H1 (cell line): ENCODE measurements around the gene MIER3. TPM values are rescaled to one million over a fixed set of nuclear protein-coding genes. Genes with fewer than 3 reads are reported as not detected.

ENCODE experiments used
- EZH2 ChIP-seq: fragments of 200-600 bp; sonication (generic); IDR thresholded peaks from 2 replicates; pipeline ENCODE4 v1.7.1; 2012; ENCODE audit warnings: low read depth, mild to moderate bottlenecking, moderate library complexity, low read length, inconsistent platforms; ENCODE audit not compliant: severe bottlenecking
- KDM5A ChIP-seq: fragments of 200-600 bp; IDR thresholded peaks from 2 replicates; pipeline ENCODE4 v1.7.1; 2012; ENCODE audit warnings: mild to moderate bottlenecking, low read length, inconsistent platforms, mixed read lengths
- RFX5 ChIP-seq: IDR thresholded peaks from 2 replicates; pipeline ENCODE4 v1.6.1; 2011; ENCODE audit warnings: low read depth, low read length, improper control_type of control experiment, borderline replicate concordance
- SRF ChIP-seq: IDR thresholded peaks from 2 replicates; pipeline ENCODE4 v1.6.1; 2011; ENCODE audit warnings: mild to moderate bottlenecking, low read depth, low read length, moderate library complexity
- polyA plus RNA-seq, 7 experiments: library from polyadenylated mRNA; depleted of rRNA in 3 of 7; stranded (reverse) in 5 of 7; unstranded in 2 of 7; fragments of >200 nt in 5 of 7; fragments of 200-250 nt in 2 of 7; gene quantifications; 1 replicate in 5 of 7; 2 replicates in 1 of 7; 4 replicates in 1 of 7; pipeline versions ENCODE4 v1.2.1 to v1.2.3, GENCODE V29; 2011 to 2013; ENCODE audit warnings: missing spikeins in 2 of 7, mixed read lengths in 2 of 7
- total RNA-seq: library from RNA; stranded (reverse); fragmentation: NEBNext Ultra II Directional; extraction: Animal tissue kit (Norgen Biotek cat#: 25700); gene quantifications from 2 replicates; pipeline ENCODE4 v1.2.1, GENCODE V29; 2021

MIER3 gene
- total and polyA plus RNA-seq, 2 of the 8 experiments (the other 6 are each of a cell fraction or from before 2014, with no cell fraction given): 9.6 to 33.3 TPM

- TF ChIP-seq RFX5 (no peak), SRF (no peak), EZH2 (no peak), KDM5A (no peak)
Measured at GRCh38 chr5:56919942-56920662, 31.8 kb downstream of the MIER3 start (continued).
